Karpas-422 (cell line): ENCODE measurements around the gene MAP3K19. TPM values are rescaled to one million over a fixed set of nuclear protein-coding genes. Genes with fewer than 3 reads are reported as not detected.

Source experiments
- DNase-seq: peaks from one replicate; pipeline ENCODE4 v3.0.0-alpha.2; 2015
- H2AFZ ChIP-seq: fragments of 200-600 bp; sonication (generic); 2 replicates; pipeline ENCODE4 v1.6.1; 2014; ENCODE audit warnings: antibody characterized with exemption, low read length, mixed read lengths
- H3K27ac ChIP-seq: fragments of 200-600 bp; sonication (generic); 2 replicates; pipeline ENCODE4 v1.5.1; 2014; ENCODE audit warnings: mild to moderate bottlenecking, low read length, moderate library complexity
- H3K27me3 ChIP-seq: fragments of 200-600 bp; sonication (generic); 2 replicates; pipeline ENCODE4 v1.6.1; 2014; ENCODE audit warnings: low read length, mixed read lengths
- H3K36me3 ChIP-seq: fragments of 200-600 bp; sonication (generic); 2 replicates; pipeline ENCODE4 v1.6.1; 2014; ENCODE audit warnings: low read length, mixed read lengths; ENCODE audit not compliant: insufficient read depth
- H3K4me1 ChIP-seq: fragments of 200-600 bp; sonication (generic); 2 replicates; pipeline ENCODE4 v1.6.1; 2014; ENCODE audit warnings: mild to moderate bottlenecking, low read length, mixed read lengths
- H3K4me2 ChIP-seq: fragments of 200-600 bp; sonication (generic); 2 replicates; pipeline ENCODE4 v1.6.1; 2014; ENCODE audit warnings: low read length, low read depth, mild to moderate bottlenecking; ENCODE audit not compliant: poor library complexity, severe bottlenecking
- H3K4me3 ChIP-seq: fragments of 200-600 bp; sonication (generic); 2 replicates; pipeline ENCODE4 v1.5.1; 2014; ENCODE audit warnings: mild to moderate bottlenecking, antibody characterized with exemption, low read length, mixed read lengths
- H3K79me2 ChIP-seq: fragments of 200-600 bp; sonication (generic); 2 replicates; pipeline ENCODE4 v1.6.1; 2014; ENCODE audit warnings: mild to moderate bottlenecking, low read length, mixed read lengths
- H3K9ac ChIP-seq: fragments of 200-600 bp; sonication (generic); 2 replicates; pipeline ENCODE4 v1.6.0; 2014; ENCODE audit warnings: low read length
- H3K9me2 ChIP-seq: fragments of 200-600 bp; sonication (generic), shearing (Covaris generic); replicated peaks from 2 replicates; pipeline ENCODE4 v1.6.0; 2014; ENCODE audit warnings: mild to moderate bottlenecking, low read length, moderate library complexity; ENCODE audit not compliant: insufficient read depth
- H3K9me3 ChIP-seq: fragments of 300-700, 200-600 bp; sonication (generic); 2 replicates; pipeline ENCODE4 v1.6.1; 2014; ENCODE audit warnings: low read length, mixed read lengths
- H4K20me1 ChIP-seq: fragments of 200-600 bp; sonication (generic); 2 replicates; pipeline ENCODE4 v1.6.1; 2014; ENCODE audit warnings: mild to moderate bottlenecking, antibody characterized with exemption, low read length, low read depth; ENCODE audit not compliant: insufficient read depth
- total RNA-seq: library from RNA; depleted of rRNA; stranded (reverse); fragments of >200 nt; shearing (Covaris generic); gene quantifications from 2 replicates; pipeline ENCODE4 v1.2.3, GENCODE V29; 2014; ENCODE audit warnings: low replicate concordance

MAP3K19 gene
- total RNA-seq, 1 experiment from 2014 or later = not detected

- DNase-seq = no peak
- Histone ChIP-seq H3K9me3 (no peaks in the 10 kb centered on the region), H4K20me1 (peaks cover 24% of the 10 kb centered on the region)
Observed at GRCh38 chr2:134946073-134946472, 101.2 kb downstream of the MAP3K19 start.

GRCh38 chr2:134944975-134945374, 102.3 kb downstream of the MAP3K19 start:
- Histone ChIP-seq H2AFZ (no peak overlapping the region), H3K4me2 (no peak overlapping the region), H3K36me3 (peaks cover 56% of the 10 kb centered on the region), H3K4me1 (peaks cover 27% of the 10 kb centered on the region), H3K4me3 (no peak overlapping the region), H3K79me2 (peaks cover 85% of the 10 kb centered on the region), H3K9me3 (no peaks in the 10 kb centered on the region), H3K9ac (no peak overlapping the region), H3K27ac (no peak overlapping the region), H3K9me2 (no peaks in the 10 kb centered on the region), H4K20me1 (peaks cover 20% of the 10 kb centered on the region), H3K27me3 (no peaks in the 10 kb centered on the region)
- DNase-seq = no peak

More at GRCh38 chr2:134946073-134946472, 101.2 kb downstream of the MAP3K19 start:
- peaks cover 27% of the 10 kb centered on the region for H3K4me1 ChIP-seq
- H3K27me3 ChIP-seq = no peaks in the 10 kb centered on the region
- H3K79me2 ChIP-seq = peaks cover 87% of the 10 kb centered on the region
- peaks cover 65% of the 10 kb centered on the region for H3K36me3 ChIP-seq
- H3K9me2 ChIP-seq = no peaks in the 10 kb centered on the region
- H3K4me3 ChIP-seq = no peak overlapping the region
- H3K4me2 ChIP-seq = no peak overlapping the region
- H3K9ac ChIP-seq = no peak overlapping the region
- no peak overlapping the region for H2AFZ ChIP-seq
- H3K27ac ChIP-seq = no peak overlapping the region

GRCh38 chr2:134943540-134943939, 103.7 kb downstream of the MAP3K19 start:
- Histone ChIP-seq H3K4me1 (peaks cover 27% of the 10 kb centered on the region), H3K27me3 (no peaks in the 10 kb centered on the region), H3K4me3 (peak overlapping the region; percentile 9; the same call in 1 of the 2 replicates), H3K9ac (no peak overlapping the region), H3K9me2 (no peaks in the 10 kb centered on the region), H3K36me3 (peaks cover 63% of the 10 kb centered on the region), H2AFZ (no peak overlapping the region), H3K79me2 (peaks cover 87% of the 10 kb centered on the region), H3K9me3 (no peaks in the 10 kb centered on the region), H3K27ac (peak overlapping the region; percentile 40), H4K20me1 (peaks cover 21% of the 10 kb centered on the region), H3K4me2 (peak overlapping the region; percentile 54)
- DNase-seq = peak; percentile 71

- no peak overlapping the region for H3K9ac ChIP-seq
- DNase-seq = no peak
- H3K4me1 ChIP-seq = peaks cover 28% of the 10 kb centered on the region
- peaks cover 47% of the 10 kb centered on the region; the same call in 1 of the 2 replicates for H3K36me3 ChIP-seq
- no peak overlapping the region for H3K4me2 ChIP-seq
- H3K79me2 ChIP-seq = peaks cover 93% of the 10 kb centered on the region
- H3K9me3 ChIP-seq = no peaks in the 10 kb centered on the region
- H2AFZ ChIP-seq = no peak overlapping the region
- H4K20me1 ChIP-seq = peaks cover 49% of the 10 kb centered on the region
- no peaks in the 10 kb centered on the region for H3K27me3 ChIP-seq
- no peaks in the 10 kb centered on the region for H3K9me2 ChIP-seq
- H3K4me3 ChIP-seq = no peak overlapping the region
- no peak overlapping the region for H3K27ac ChIP-seq
Observed at GRCh38 chr2:134936691-134937090, 110.6 kb downstream of the MAP3K19 start.

GRCh38 chr2:134934641-134935040, 112.6 kb downstream of the MAP3K19 start:
- no peak overlapping the region for H3K9ac ChIP-seq
- H3K27me3 ChIP-seq = no peaks in the 10 kb centered on the region
- H3K27ac ChIP-seq = 0 out of 2 replicates have a peak overlapping the region, but pooled peaks have one; percentile 7
- no peaks in the 10 kb centered on the region for H3K9me2 ChIP-seq
- H3K79me2 ChIP-seq = peaks cover 97% of the 10 kb centered on the region
- peaks cover 40% of the 10 kb centered on the region for H3K4me1 ChIP-seq
- DNase-seq = no peak
- peaks cover 61% of the 10 kb centered on the region for H4K20me1 ChIP-seq
- H3K4me3 ChIP-seq = no peak overlapping the region
- H2AFZ ChIP-seq = no peak overlapping the region
- H3K36me3 ChIP-seq = peaks cover 46% of the 10 kb centered on the region; the same call in 1 of the 2 replicates
- no peak overlapping the region for H3K4me2 ChIP-seq
- no peaks in the 10 kb centered on the region for H3K9me3 ChIP-seq

- Histone ChIP-seq H3K9me3 (no peaks in the 10 kb centered on the region), H3K4me2 (no peak overlapping the region), H4K20me1 (peaks cover 64% of the 10 kb centered on the region)
Observed at GRCh38 chr2:134934150-134934549, 113.1 kb downstream of the MAP3K19 start.

GRCh38 chr2:134933732-134934131, 113.5 kb downstream of the MAP3K19 start:
- no peak for DNase-seq
- Histone ChIP-seq H3K4me3 (no peak overlapping the region), H3K27me3 (no peaks in the 10 kb centered on the region), H3K4me1 (peaks cover 40% of the 10 kb centered on the region), H2AFZ (no peak overlapping the region), H3K9me2 (no peaks in the 10 kb centered on the region), H4K20me1 (peaks cover 64% of the 10 kb centered on the region), H3K9me3 (no peaks in the 10 kb centered on the region), H3K79me2 (peaks cover 100% of the 10 kb centered on the region), H3K9ac (no peak overlapping the region), H3K27ac (no peak overlapping the region), H3K4me2 (no peak overlapping the region), H3K36me3 (peaks cover 39% of the 10 kb centered on the region; the same call in 1 of the 2 replicates)

More at GRCh38 chr2:134934150-134934549, 113.1 kb downstream of the MAP3K19 start:
- Histone ChIP-seq H3K9me2 (no peaks in the 10 kb centered on the region), H3K79me2 (peaks cover 100% of the 10 kb centered on the region), H3K4me3 (no peak overlapping the region), H3K27me3 (no peaks in the 10 kb centered on the region), H3K36me3 (peaks cover 43% of the 10 kb centered on the region; the same call in 1 of the 2 replicates), H3K4me1 (peaks cover 40% of the 10 kb centered on the region), H3K27ac (0 out of 2 replicates have a peak overlapping the region, but pooled peaks have one; percentile 7), H3K9ac (no peak overlapping the region), H2AFZ (no peak overlapping the region)
- no peak for DNase-seq

- peaks cover 40% of the 10 kb centered on the region for H3K4me1 ChIP-seq
- H2AFZ ChIP-seq = no peak overlapping the region
- no peak overlapping the region for H3K4me3 ChIP-seq
Observed at GRCh38 chr2:134932864-134933526, 114.3 kb downstream of the MAP3K19 start.

More at GRCh38 chr2:134932864-134933526, 114.3 kb downstream of the MAP3K19 start:
- DNase-seq = no peak
- Histone ChIP-seq H3K4me2 (no peak overlapping the region), H4K20me1 (peaks cover 57% of the 10 kb centered on the region), H3K36me3 (peaks cover 32% of the 10 kb centered on the region; the same call in 1 of the 2 replicates), H3K9me2 (no peaks in the 10 kb centered on the region), H3K79me2 (peaks cover 100% of the 10 kb centered on the region), H3K27me3 (no peaks in the 10 kb centered on the region), H3K27ac (no peak overlapping the region), H3K9me3 (no peaks in the 10 kb centered on the region), H3K9ac (no peak overlapping the region)
